Prostate gland (tissue), 2 donors: Measurements from ENCODE around the gene CFDP1. TPM values are rescaled to one million over a fixed set of nuclear protein-coding genes. Genes with fewer than 3 reads are reported as not detected.

ENCODE experiments used
- DNase-seq: peaks from one replicate; pipeline ENCODE4 v3.0.0-alpha.2; 2019; ENCODE audit warnings: low spot score
- H3K27ac ChIP-seq, 2 donors: fragments of 200-600 bp; sonication (generic); 2 replicates each; pipeline ENCODE4 v1.5.1; 2017 to 2019
- H3K27me3 ChIP-seq: fragments of 200-600 bp; sonication (generic); replicated peaks from 2 replicates; pipeline ENCODE4 v1.5.1; 2019; ENCODE audit not compliant: insufficient read depth
- H3K36me3 ChIP-seq, 2 donors: fragments of 200-600 bp; sonication (generic); 1 replicate in 1 of 2; 2 replicates in 1 of 2; pipeline versions ENCODE4 v1.5.1 to v1.8.1; 2017 to 2019
- H3K4me1 ChIP-seq: fragments of 200-600 bp; sonication (generic); replicated peaks from 2 replicates; pipeline ENCODE4 v1.5.1; 2019
- H3K4me3 ChIP-seq, 2 donors: fragments of 200-600 bp; sonication (generic); 2 replicates each; pipeline ENCODE4 v1.5.1; 2017 to 2019
- H3K9me3 ChIP-seq: fragments of 200-600 bp; sonication (generic); 2 replicates; pipeline ENCODE4 v1.5.1; 2017
- CTCF ChIP-seq, 4 experiments: fragments of 200-600 bp in 2 of 4; fragments of 450-650 bp in 2 of 4; sonication (generic) in 2 of 4; IDR thresholded peaks; 1 replicate in 3 of 4; 2 replicates in 1 of 4; pipeline ENCODE4 v1.5.1; 2016 to 2019; ENCODE audit warnings: antibody characterized with exemption in 4 of 4, mild to moderate bottlenecking in 2 of 4, moderate library complexity in 2 of 4
- POLR2A ChIP-seq: fragments of 450-650 bp; IDR thresholded peaks from one replicate; pipeline ENCODE4 v1.6.1; 2016; ENCODE audit warnings: antibody characterized with exemption, mild to moderate bottlenecking
- POLR2AphosphoS5 ChIP-seq: sonication (generic); formaldehyde crosslinking; IDR thresholded peaks from one replicate; pipeline ENCODE4 v1.6.1; 2017; ENCODE audit warnings: antibody characterized with exemption
- WGBS: methylation state at CpG from one replicate; pipeline ENCODE4 v1.1.5; 2018; 5-methylcytosine and 5-hydroxymethylcytosine counted together
- intact Hi-C: fragments of 100-400 bp; cut with DNase I; formaldehyde crosslinking; loops from one replicate; pipeline ENCODE4 v1.14.2; 2022
- total RNA-seq, 2 donors: library from RNA; depleted of rRNA; stranded (reverse); fragments of >200 nt; gene quantifications; one replicate each; pipeline ENCODE4 v1.1.0, GENCODE V29; 2016

Gene CFDP1
- total RNA-seq, 2 donors from 2014 or later = 67.9 to 101 TPM

GRCh38 chr16:75326333-75326732, 107.0 kb downstream of the CFDP1 start:
- intact Hi-C loops = no loop called here
- H3K4me3 ChIP-seq = no peak overlapping the region
- H3K27ac ChIP-seq = no peak overlapping the region
- TF ChIP-seq CTCF (IDR thresholded peaks at IDR 0.05) (no peak), POLR2A (no peak), POLR2AphosphoS5 (no peak)
- 81% methylated on average over 5 of the region's 5 CpGs for WGBS
- no peaks in the 10 kb centered on the region for H3K9me3 ChIP-seq
- no peaks in the 10 kb centered on the region for H3K36me3 ChIP-seq
- H3K27me3 ChIP-seq = no peaks in the 10 kb centered on the region
- H3K4me1 ChIP-seq = no peaks in the 10 kb centered on the region
- no peak for DNase-seq

- H3K4me3 ChIP-seq = no peak overlapping the region
- 59% methylated on average over 3 of the region's 3 CpGs for WGBS
- H3K4me1 ChIP-seq = no peaks in the 10 kb centered on the region
- TF ChIP-seq POLR2AphosphoS5 = no peak
- no peak for TF ChIP-seq POLR2A
- no peak for TF ChIP-seq CTCF (IDR thresholded peaks at IDR 0.05)
- no peaks in the 10 kb centered on the region for H3K27me3 ChIP-seq
- intact Hi-C loops = no loop called here
- peak overlapping the region in 1 of 2 donors; percentile 23 for H3K27ac ChIP-seq
- no peaks in the 10 kb centered on the region for H3K9me3 ChIP-seq
- DNase-seq = no peak
- H3K36me3 ChIP-seq = no peaks in the 10 kb centered on the region
Observed at GRCh38 chr16:75323933-75324332, 109.4 kb downstream of the CFDP1 start.

GRCh38 chr16:75323198-75323597, 110.1 kb downstream of the CFDP1 start:
- H3K4me1 ChIP-seq = no peaks in the 10 kb centered on the region
- TF ChIP-seq CTCF (IDR thresholded peaks at IDR 0.05) = no peak
- no peak for TF ChIP-seq POLR2A
- TF ChIP-seq POLR2AphosphoS5 = no peak
- DNase-seq = no peak
- 43% methylated on average over 4 of the region's 4 CpGs for WGBS
- H3K27ac ChIP-seq = no peak overlapping the region
- no peaks in the 10 kb centered on the region for H3K9me3 ChIP-seq
- no peak overlapping the region for H3K4me3 ChIP-seq
- intact Hi-C loops = no loop called here
- no peaks in the 10 kb centered on the region for H3K36me3 ChIP-seq
- H3K27me3 ChIP-seq = no peaks in the 10 kb centered on the region

GRCh38 chr16:75322740-75323139, 110.6 kb downstream of the CFDP1 start:
- Histone ChIP-seq H3K36me3 (no peaks in the 10 kb centered on the region), H3K4me3 (no peak overlapping the region), H3K27me3 (no peaks in the 10 kb centered on the region), H3K27ac (no peak overlapping the region), H3K9me3 (no peaks in the 10 kb centered on the region), H3K4me1 (no peaks in the 10 kb centered on the region)
- no peak for DNase-seq
- intact Hi-C loops = no loop called here
- TF ChIP-seq POLR2A (no peak), POLR2AphosphoS5 (no peak), CTCF (IDR thresholded peaks at IDR 0.05) (no peak)
- 47% methylated on average over 3 of the region's 3 CpGs for WGBS

- Histone ChIP-seq H3K27me3 (no peaks in the 10 kb centered on the region), H3K4me1 (peaks cover 3% of the 10 kb centered on the region), H3K27ac (no peak overlapping the region), H3K36me3 (no peaks in the 10 kb centered on the region), H3K4me3 (no peak overlapping the region), H3K9me3 (no peaks in the 10 kb centered on the region)
- 36% methylated on average over 3 of the region's 3 CpGs for WGBS
- TF ChIP-seq CTCF (IDR thresholded peaks at IDR 0.05) (no peak), POLR2AphosphoS5 (no peak)
- intact Hi-C loops = no loop called here
- DNase-seq = no peak
Observed at GRCh38 chr16:75320435-75320834, 112.9 kb downstream of the CFDP1 start.
